Dedifferentiated amniotic fluid mesenchymal stem cell (primary cell): ENCODE data around the gene ABCC8.

Experiments used
- DNase-seq: peaks from one replicate; pipeline ENCODE4 v3.0.0-alpha.2; 2016; ENCODE audit errors: extremely low spot score

The ABCC8 gene

DNA sequence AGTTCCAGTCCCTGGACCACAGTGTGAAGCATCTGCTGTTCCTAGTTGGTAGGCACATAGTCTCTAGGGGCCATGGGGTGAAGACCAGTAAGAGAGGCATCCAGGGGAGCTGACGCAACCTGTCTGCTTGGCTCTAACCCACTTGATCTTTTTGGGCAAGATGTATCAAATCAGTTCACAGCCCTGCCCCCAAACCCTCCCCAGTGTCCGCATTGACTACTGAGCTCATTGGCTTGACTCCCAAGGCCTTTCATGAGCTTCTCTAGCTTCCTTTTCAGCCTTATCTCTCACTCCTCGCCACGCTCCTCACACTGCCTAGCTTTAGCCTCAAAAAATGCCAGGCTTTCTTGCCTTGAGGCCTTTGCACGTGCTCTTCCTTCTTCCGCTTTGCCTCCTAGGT, 29.7 kb upstream of the ABCC8 start:
- no peak for DNase-seq

DNA sequence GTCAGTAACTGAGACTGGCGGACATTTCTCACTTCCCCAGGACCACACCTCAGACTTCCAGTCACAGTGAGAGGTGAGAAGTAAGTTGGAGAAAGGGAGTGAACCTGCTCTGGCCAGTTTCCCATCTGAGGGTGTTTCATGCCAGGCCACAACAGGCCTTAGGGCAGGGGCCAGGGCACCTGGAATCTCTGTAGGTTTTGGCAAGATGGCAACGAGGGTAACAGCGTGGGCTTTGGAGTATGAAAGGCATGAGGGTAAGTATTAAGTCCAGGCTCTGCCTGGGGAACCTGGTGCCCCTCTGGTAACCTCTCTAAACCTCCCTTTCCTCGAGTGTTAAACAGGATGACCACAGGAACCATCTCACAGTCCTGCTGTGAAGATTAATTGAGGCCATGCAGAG, 28.5 kb upstream of the ABCC8 start:
- DNase-seq, result no peak

DNA sequence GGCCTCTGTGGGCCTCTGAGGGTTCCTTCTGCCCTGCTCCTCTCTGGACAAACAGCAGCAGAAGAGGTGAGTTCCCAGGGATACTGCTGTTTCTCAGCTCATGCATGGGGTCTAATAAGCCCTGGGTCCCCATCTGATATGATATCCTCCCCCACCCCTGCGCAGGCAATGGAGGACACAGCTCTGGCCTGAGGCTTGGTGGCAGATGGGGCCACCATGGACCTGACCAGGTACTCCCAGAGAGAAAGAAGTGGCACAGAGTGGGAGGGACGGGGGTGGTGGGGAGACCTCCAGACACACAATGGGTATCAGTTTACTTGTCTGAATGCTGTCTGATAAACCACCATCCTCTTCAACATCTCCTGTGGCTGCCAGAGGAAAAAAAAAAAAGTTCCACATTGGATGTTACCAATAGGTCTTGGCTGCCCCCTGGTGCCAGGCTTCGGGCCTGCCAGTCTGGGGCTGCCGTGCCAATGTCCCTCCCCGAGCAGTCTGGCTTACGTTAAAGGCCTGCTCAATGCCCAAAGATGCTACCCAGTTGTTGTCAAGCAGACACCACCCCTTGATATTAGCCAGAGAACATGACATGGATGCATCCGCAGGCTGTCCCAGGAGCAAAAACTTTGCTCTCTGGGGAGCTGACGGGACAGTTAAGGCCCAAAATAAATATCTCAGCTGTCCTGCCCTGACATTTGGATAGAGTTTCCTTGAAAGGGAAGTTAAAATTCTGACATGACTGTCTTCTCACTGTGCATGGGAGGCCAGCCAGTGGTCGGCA, 27.9 kb upstream of the ABCC8 start:
- DNase-seq, result peak; percentile 68

DNA sequence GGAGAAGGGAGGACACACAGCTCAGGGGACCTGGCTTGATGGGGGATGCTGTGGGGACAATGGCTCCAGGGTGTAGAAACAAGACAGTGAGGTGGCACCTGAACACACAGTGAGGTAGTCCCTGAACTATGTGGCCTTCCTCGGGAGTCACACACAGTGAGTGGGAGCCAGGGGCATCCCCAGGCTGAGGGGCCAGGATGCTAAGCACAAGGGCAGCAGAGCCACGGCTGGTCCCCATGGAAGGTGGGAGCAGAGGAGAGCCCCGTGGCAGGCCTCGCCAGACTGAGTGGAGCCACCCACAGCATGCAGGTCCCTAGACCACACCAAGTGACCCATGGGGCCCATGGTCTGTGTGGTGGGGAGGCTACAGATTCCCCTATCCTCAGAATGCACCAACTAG, 26.0 kb upstream of the ABCC8 start:
- no peak for DNase-seq

DNA sequence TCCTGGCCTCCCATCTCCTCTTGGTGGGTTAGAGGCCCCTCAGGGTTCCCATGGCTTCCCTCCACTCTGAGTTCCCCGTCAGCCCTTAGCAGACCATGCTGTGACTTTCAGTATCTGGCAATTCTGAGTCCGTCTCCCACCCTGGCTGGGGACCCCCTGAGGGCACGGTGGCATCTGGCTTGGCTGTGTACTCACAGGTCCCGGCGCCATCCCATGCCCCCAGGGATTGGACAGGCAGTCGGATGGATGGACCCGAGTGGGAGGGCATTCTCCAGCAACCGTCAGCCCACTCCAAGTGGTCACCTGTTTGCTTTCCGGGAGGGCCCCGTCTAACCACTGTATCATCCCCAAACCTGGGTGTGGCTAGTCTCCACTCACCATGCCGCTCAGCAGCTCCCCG, 24.0 kb upstream of the ABCC8 start:
- no peak for DNase-seq

DNA sequence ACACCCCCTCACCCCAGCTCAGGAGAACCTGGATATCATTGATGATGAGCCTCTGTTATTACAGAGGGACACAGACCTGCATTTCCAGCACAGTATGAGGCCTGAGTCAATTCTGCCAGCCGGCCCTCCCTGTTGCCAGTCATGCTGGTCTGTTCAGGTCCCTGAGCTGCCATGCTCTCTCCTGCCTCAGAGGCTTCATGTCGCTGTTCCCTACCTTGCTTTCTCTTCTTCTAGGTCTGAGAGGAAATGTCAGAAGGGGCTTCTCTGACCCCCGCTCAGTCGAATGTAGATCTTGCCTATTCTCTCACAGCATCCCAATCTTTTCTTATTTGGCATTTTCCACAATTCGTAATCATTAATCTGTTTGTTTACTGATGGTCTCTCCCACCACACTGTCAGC, 21.8 kb upstream of the ABCC8 start:
- DNase-seq, result no peak

DNA sequence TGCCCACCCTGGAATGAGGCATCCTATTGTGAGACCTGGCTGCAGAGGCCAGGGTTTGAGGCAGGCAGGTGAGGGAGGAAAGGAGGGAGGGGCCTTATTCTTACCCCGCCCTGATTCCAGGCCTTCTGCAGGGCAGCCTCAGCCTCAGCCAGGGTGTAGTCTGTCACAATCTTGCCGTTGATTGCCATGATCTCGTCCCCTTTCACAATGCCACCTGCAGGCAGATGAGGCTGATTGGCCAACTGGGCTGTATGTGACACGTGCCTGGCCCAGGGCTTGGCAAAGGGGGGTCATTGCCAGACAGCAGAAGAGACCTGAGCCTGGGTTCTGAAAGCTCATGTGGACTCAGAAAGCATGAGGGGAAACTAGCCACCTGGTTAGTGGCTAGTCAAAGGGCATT, 21.4 kb upstream of the ABCC8 start:
- DNase-seq, result no peak

DNA sequence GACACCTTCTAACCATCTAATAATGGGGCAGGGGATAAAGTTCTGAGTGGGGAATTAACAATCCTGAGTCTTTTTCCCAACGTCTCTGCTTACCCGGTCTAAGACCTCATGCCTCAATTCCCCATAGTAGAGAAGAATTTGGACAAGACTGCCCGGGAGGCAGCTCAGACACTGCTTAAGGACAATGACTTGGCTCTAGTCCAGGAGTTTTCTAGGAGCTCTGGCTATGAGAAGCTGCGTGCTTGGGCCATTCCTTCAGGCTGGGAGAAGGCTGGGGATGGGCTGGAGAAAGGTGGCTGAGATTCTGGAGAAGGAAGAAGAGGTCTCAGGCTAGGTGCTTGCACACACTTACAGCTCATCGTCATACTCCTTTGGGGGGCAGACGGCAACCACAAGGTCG, 19.8 kb upstream of the ABCC8 start:
- DNase-seq, result no peak

DNA sequence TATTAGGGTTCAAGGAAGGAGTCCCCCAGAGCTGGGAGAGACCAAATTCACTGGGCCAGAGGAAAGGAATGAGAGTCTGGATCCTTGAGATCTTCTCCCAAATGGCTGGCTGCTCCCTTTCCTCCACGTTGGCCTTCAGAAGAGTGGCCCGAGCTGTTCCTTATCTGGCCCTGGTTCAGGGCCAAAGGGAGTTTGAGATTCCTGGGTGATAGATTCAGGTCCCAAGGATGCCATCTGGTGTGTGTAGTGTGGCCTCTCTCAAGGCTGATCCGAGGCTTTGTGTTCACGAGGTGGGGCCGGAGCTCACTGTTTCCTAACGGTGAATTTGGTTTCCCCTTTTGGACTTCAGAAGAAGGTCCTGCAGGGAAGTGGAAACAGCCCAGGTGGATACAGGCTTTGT, 17.4 kb upstream of the ABCC8 start:
- no peak for DNase-seq

DNA sequence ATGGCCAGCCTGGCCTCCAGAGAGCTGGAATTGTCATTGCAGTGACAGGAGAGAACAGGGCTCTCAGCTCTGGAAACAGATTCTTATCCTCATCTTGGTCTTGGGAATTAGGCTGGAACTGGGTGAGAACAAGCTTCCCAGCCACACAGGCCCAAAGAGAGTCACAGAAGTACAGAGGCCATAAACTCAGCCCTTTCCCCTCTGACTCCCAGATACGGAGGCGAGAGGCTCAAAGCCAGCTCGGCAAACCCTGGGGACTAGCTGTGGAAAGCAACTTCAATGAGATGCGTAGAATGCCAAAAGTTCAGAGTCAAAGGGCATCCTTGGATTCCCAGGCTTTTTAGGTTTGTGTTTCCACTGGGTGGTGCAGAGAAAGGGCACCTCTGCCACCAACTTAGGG, 14.3 kb upstream of the ABCC8 start:
- no peak for DNase-seq

DNA sequence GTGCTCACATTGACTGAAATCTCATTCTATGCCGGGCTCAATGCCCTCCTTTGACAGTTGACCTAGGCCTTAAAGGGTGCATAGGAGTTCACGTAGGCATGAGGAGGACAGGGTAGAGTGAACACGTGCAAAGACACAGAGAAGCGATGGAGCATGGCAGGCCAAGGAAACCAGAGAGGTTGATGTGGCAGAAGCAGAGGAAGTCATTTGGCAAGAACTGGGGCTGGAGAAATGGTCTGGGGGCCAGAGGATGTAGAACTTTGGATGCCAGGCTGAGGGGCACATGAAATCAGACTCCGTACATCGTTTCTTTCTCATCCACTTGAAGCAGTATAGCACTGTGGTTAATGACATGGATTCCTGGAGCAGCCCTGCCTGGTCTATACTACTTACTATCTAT, 13.6 kb upstream of the ABCC8 start:
- DNase-seq, result no peak

DNA sequence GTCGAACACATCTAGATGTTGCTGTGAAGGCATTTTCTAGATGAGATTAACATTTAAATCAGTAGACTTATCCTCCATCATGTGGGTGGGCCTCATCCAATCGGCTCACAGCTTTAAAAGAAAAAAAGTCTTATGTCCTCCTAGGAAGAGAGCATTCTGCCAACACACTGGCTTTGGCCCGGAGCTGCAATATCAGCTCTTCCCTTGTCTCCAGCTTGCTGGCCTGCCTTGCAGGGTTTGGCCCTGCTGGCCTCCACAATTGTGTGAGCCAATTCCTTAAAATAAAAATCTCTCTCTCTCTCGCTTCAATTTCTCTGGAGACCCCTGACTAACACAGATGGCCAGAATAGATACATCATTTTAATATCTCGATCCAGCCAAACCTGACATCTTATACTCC, 13.1 kb upstream of the ABCC8 start:
- no peak for DNase-seq

DNA sequence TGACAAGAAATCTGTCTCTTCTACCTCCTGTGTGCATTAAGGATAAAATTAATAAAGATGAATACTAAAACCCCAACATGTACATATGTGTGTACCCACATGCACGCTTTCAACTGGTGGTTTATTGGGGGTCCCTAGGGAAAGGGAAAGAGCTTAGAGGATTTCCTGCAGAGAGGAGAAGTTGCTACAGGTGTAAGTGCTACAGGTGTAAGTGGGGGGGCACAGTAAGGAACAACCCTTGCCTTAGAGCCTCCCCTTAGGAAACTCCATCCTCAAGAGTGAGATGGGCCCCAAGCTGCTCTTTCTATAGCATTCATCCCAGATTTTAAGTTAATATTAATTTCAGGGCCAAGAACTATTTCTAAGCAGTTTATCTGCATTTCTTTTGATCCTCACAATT, 11.9 kb upstream of the ABCC8 start:
- no peak for DNase-seq

DNA sequence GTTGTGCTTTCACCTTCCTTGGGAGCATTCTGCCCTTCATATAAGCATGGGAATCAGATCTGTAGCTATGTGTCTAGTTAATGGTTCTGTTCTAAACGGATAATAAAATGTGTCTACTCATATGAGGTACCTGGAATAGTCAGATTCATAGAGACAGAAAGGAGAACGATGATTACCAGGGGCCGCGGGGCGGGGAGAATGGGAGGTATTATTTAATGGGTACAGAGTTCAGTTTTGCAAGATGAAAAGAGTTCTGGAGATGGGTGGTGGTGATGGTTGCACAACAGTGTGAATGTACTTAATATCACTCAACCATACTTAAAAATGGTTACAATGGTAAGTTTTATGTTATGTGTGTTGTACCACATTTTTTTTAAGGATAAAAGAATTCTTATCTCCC, 10.0 kb upstream of the ABCC8 start:
- no peak for DNase-seq

DNA sequence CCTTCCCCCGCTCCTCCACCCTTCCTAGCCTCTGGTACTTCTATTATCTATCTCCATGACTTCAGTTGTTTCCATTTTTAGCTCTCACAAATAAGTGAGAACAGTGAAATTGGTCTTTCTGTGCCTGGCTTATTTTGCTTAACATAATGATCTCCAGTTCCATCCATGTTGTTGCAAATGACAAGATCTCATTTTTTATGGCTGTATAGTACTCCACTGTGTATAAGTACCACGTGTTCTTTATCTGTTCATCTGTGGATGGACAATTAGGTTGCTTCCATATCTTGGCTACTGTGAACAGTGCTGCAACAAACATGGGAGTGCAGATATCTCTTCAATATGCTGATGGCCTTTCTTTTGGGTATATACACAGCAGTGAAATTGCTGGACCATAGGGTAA, 6.9 kb upstream of the ABCC8 start:
- no peak for DNase-seq

DNA sequence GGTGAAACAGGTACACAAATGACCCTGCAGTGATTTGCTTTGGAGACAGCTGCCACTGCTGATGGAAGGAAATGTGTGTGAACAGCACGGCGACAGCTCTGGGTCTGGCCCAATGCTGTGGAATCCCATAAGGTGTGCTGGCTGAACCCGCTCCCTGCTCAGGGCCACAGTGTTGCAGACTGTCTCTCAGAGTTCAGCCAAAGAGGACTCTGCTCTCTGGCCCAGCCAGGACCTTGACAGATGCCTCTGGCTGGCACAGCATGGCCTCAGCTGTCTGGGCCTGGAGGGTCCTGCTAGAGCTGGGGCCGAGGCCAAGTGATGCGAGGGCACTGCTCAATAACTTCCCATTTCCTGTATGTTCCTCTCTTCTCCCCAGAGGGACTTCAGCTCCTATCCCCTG, 5.3 kb upstream of the ABCC8 start:
- DNase-seq, result no peak

DNA sequence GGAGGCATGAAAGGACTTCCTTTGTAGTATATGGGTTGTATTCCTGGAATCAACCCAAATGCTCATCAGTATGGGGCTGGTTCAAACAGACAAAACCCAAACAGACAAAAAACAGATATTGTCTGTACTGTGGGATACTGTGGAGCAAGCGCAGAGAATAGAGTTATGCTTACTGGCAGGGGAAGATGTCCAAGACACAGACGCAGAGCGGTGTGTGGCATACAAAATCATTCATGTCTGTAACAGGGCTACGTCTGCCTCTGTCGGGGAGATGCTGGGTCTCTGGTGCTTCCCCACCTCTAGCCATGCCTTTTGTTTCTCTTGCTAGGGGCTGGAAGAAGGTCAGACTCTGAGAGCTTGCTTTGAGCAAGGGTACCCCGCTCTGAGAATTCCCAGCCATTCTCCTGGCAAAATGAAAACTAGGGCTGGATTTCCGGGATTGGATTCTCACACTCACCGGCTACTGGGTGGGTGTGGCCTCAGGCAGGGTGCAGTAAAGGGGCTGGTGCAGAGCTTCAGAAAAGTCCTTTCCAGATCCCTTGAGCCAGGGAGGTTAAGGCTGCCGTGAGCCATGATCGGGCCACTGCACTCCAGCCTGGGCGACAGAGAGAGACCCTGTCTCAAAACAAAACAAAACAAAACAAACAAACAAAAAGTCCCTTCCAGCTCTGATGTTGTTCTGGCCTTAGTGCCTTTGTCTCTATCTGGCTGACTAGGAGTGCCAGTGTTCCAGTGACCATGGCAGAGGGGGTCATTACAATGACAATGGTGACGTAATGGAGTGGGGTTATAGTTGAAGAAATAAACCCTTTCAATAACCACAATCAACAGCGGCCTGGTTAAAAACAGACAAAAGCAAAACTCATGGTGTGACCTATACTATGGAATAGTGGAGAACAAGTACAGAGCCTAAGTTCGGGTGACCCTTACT, 2.9 kb upstream of the ABCC8 start:
- no peak for DNase-seq

DNA sequence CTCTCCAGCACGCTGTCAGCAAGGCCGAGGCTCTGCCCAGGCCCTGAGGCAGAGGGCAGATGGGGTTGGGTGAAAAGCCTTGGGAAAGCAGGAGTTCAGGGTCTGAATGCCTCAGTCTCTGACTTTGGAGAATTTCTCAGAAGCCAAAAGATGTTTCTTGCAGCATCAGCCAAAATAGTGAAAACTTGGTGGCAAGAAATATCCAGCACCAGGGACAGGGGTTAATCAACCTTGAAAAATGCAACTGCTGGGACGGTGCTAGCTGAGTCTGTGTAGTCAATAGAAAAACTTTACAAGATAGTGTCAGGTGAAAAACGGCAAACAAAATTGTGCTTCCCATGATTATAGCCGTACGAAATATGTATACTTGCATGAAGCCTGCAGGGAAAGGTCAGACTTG, 1.4 kb upstream of the ABCC8 start:
- DNase-seq, result no peak

DNA sequence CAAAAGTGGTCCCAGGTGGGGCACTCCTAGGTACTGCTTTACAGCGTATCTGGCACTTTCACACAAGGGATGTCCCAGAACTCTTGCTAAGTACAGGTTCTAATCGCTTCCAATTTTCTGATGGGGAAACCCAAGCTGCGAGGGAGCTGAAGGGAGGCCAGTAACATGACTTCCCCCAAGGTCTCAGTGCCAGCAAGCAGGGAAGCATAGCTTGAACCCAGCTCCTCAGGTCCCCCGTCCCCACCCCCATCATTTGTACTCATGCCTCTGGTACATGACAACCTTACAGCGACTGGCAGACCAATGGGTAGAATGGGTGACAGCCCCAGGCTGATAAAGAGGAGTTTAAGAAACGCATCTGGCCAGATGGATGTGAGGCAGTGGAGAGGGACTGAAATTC, 716 bp upstream of the ABCC8 start:
- DNase-seq, result no peak

DNA sequence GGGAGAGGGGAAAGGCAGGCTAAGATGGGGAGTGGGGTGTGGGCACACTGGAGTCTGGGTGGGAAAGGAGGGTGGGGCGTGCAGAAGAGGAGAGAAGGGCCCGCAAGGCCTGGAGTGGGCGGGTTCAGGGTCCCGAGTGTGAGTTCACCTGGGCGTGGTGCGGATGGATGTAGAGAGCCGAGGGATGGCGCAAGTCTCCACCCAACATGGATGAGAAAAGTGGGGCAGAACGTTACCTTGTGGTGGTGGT, 364 bp upstream of the ABCC8 start:
- DNase-seq, result no peak

DNA sequence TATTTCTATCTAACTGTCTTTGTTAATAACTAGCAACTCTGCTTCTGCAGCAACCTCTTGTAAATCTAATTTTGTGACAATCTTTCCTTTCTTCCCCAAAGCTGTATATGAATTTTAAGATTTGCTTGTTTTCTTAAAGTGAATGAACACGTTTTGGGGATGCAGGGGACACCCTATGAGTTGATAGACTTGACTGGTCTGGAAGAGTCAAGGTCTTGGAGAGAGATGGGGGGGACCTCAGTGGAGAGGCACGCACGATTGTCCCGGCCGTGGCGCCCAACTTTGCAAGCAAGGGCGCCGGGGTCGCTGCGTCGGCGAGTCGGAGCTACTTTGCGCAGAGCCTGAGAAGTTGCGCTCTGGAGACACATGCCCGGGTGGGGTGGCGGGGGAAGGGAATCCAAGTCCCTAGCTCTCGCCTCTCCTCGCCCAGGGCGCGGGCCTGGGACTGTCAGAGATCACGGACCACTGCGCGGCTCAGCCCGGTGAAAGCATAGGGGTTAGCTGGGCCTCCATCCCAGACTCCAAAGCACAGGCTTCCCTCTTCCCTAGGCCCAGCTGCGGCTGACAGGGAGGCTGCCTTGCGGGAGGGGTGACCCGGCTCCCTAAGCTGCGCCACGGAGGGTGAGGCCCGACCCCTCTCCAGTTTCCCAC, 854 bp downstream of the ABCC8 start:
- DNase-seq, result no peak

DNA sequence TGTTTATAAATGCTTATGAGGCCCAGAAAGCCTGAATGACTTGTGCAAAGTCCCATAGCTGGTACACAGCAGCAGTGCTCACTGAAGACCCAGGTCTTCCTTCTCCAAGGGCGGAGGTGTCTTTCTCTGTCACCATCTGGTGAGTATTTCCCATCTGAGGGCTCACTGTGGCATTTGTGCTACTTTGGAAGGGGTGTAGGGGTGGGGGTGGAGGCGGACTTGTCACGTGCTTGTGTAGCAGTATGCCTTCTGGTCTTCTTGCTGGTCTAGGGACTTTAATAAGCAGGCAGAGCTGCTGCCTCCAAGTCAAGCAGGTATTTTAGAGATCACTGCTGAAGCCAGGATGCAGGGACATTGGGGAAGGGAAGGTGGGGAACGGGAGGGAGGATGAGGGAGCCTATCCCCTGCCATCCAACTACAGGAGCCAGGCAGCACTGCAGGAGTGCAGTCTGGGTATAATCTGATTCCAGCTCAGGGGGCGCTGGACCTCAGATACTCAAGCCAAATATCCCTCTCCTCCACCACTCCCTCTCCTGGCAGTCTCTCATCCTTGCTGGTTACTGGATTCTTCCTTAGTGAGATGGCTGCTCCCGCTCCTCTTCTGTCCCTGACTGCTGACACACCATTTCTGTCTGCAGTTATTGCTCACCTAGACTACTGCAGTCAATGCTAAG, 3.4 kb downstream of the ABCC8 start:
- no peak for DNase-seq

DNA sequence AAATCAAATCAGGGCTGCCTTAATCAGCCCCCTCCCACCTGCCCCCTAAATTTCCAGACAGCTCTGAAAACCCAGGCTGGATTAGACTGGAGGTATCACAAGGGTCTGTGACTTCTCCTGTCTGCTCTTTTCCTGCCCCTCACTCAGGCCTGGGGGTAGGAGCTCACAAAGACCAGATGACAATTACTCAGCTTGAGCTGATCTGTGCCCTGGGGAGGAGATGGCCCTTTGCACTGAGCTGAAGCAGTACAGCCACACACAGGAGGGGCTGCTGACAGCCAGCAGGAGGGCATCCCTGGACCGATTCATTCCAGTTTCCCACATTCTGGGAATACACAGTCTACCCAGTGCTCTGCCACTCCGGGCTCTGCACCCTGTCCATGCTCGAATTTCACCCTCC, 4.2 kb downstream of the ABCC8 start:
- DNase-seq, result no peak
